GM18867 (cell line): ENCODE data around the gene SEC23A.
"Not testable (repeated sequence)": the region's sequence is repeated elsewhere in the genome, so short reads cannot be mapped to it uniquely, and the experiment has no call there.

ENCODE experiments used
- ATAC-seq: cut with Tn5 transposase; IDR thresholded peaks from one replicate; pipeline ENCODE4 v1.9.1; 2021; ENCODE audit warnings: mild to moderate bottlenecking, moderate library complexity; ENCODE audit not compliant: unreplicated experiment

Gene SEC23A

DNA sequence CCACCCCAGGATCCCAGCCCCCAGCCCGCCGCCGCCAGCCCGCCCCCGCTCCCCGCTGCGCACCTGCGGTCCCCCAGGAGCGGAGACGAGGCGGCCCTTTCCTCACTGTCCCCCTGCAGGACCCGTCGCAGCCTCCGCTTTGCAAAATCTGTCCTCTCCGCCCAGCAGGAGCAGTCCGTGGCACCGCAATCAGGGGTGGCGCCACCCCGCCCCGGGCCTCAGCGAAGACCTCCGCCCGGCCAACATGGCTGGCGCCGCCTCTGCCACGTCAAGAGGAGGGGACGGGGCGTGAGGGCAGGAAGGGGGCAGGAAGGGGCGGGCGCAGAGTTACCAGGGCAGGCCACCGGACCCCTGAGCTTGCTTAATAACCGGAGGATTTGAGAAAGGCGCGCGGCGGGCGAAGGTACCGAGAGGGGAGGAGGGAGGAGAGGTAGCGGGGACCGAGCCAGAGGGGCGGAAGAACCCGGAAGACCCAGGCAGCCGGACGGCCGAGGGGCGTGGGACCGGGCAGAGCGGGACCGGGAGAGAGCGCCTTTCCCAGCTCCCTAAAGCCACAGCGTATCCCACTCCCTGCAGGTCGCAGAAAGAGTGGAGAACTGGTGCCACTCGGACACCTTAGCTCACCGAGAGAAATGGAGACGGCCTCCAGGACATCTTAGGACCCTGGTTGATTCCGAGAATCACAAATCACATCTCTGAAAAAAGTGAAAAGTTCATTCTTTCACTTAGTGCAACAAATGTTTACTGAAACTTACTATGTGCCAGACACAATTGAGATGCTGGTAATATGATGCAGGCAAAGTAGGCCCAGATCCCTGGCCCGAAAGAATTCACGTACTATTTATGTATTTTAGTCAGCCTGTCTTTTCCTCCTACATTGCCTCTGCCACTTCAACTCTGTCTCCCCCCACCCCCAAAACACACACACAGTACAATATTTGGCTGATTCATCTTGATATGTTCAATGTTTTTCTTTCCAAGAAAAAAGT, at the start of gene SEC23A:
SEC23A (minus strand) TSS at position 267 of the 989 bp plus-strand sequence. CDS start 7,117 bp downstream, outside the sequence.
- peak; percentile 94 for ATAC-seq

DNA sequence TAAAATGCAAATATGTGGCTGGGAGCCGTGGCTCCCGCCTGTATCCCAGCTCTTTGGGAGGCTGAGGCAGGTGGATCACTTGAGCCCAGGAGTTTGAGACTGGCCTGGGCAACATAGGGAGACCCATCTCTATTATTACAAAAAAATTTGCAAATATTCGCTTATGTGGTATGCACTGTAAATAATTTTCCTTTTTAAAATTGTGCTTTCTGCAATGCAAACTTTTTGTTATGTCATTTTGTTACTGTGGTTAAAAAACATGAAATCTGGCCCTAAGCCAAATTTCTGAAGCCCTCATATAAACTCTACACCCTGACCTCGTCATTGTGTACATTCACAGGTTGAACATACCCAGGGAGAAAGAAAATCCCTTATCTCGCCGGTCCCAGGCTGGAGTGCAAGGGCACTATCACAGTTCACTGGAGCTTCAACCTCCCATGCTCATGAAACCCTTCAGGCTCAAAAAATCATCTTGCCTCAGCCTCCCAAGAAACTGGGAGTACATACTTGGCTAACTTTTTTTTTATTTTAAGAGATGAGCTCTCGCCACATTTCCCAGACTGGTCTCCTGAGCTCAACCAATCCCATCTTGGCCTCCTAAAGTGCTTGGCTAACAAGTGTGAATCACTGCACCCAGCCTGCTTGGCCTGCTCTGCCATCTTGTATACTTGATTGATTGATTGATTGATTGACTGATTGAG, 42.4 kb upstream of the SEC23A start:
- ATAC-seq = no peak

DNA sequence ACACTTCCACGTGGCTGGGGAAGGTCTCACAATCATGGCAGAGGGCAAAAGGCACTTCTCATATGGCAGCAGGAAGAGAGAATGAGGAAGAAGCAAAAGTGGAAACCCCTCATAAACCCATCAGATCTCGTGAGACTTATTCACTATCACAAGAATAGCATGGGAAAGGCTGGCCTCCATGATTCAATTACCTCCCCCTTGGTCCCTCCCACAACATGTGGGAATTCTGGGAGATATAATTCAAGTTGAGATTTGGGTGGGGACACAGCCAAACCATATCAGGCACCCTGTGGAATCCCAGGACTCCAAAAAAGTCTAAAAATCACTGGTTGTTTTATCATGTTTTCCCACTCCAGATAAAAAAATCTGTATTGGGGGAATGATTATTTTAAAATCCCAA, 40.2 kb upstream of the SEC23A start:
- not testable (repeated sequence) for ATAC-seq

DNA sequence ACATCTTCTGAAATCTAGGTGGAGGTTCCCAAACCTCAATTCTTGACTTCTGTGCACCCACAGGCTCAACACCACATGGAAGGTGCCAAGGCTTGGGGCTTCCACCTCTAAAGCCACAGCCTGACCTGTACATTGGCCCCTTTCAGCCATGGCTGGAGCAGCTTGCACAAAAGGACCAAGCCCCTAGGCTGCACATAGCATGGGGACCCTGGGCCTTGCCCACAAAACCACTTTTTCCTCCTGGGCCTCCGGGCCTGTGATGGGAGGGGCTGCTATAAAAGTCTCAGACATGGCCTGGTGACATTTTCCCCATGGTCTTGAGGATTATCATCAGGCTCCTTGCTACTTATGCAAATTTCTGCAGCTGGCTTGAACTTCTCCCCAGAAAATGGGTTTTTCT, 38.6 kb upstream of the SEC23A start:
- ATAC-seq = not testable (repeated sequence)

DNA sequence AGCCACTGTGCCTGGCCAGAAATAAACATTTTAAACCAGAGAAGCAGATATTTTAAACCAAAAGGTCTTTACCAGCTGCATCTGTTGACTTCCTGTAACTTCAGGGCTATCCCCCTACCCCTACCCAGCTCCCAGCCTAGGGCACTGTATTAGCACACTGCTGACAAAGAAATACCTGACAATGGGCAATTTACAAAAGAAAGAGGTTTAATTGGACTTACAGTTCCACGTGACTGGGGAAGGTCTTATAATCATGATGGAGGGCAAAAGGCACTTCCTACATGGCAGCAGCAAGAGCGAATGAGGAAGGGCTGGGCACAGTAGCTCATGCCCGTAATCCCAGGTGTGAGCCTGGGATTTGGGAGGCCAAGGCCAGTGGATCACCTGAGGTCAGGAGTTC, 37.1 kb upstream of the SEC23A start:
- no peak for ATAC-seq

DNA sequence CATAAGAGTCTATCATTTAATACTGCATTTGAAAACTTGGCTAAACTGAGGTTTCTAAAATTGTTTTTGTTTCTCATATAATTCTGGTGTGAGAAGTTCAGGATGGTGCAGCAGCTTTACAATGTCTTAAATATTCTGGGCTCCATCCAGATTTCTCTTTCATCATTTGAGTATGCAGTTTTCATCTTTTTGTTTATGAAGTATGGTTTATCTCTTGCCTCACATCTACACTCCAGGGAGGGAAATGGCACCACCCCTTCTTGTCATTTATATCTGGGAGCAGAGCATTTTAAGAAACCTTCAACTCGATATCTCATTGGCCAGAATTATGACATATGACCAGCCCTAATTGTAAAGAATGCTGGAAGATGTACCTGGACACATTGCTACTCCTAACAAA, 35.4 kb upstream of the SEC23A start:
- no peak for ATAC-seq

DNA sequence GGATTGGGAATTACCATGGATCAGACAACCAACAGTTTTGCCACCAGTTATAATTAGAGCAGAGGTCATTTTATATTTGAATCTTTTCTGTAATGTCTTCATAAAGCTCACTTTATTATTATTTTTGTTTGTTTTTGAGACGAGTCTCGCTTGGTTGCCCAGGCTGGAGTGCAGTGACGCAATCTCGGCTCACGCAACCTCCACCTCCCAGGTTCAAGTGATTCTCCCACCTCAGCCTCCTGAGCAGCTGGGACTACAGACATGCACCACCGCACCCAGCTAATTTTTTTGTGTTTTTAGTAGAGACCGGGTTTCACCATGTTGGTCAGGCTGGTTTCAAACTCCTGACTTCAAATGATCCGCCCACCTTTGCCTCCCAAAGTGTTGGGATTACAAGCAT, 34.8 kb upstream of the SEC23A start:
- ATAC-seq = not testable (repeated sequence)

DNA sequence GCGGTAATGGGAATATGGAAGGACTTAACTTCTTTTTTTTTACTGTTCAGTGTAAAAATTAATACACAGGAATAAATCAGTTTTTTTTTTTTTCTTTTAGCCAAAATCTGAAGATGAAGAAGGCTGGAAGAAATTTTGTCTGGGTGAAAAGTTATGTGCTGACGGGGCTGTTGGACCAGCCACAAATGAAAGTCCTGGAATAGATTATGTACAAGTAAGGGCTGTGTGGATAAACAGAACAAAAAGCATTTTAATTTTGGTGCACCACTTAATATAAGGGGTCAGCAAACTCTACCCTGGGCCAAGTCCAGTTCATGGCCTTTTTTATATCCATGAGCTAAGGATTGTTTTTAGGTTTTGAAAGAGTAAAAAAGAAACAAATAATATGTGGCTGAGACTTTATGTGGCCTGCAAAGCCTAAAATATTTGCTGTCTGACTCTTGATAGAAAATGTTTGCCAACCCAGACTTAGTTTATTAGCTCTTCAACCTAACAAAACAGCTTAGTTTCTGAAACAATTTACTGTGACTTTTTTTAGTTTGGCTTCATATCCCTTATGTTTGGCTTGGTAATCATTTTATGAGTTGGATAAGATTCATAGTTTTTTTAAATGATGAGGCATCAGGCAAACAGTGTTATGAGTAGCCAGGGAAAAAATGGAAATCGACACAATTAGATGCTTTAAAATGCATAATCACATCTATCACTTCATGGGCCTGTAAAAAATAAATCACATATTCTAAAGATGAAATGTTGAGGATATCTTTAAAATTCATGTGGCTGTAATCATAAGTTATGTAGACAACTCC, 19.5 kb upstream of the SEC23A start:
- ATAC-seq = no peak

DNA sequence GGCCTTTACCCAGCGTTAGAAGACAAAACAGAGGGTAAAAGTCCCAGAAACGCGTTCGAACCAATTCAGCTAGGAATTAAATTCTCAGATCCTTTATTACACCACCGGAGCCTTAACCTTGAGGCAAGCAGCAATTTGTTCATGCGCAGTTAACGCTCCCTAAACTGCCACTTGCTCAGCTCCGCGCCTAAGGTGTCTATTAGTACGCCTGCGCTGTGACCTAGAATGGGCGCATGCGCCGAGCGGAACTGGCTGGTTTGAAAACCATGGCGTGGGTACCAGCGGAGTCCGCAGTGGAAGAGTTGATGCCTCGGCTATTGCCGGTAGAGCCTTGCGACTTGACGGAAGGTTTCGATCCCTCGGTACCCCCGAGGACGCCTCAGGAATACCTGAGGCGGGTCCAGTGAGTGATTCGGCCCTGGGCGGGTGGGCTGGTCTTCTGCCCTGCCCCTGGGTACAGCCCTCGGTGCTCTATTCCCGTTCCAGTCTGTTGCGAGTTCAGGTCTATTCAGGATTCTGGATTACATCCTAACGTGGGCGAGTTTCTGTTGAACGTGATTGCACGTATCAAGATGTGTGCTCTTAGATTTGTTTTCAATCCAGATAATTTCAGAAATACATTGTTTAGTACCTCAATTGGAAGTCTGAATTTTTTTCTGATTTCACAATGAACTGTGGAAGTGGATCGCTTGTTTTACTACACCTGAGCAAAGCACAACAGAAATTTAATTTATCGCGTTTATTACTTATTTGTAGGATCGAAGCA, 11.2 kb upstream of the SEC23A start, which contains the start of gene GEMIN2:
GEMIN2 (plus strand) TSS at position 251 of the 766 bp plus-strand sequence; CDS start at position 267, 16 bp downstream.
- ATAC-seq = peak; percentile 86

DNA sequence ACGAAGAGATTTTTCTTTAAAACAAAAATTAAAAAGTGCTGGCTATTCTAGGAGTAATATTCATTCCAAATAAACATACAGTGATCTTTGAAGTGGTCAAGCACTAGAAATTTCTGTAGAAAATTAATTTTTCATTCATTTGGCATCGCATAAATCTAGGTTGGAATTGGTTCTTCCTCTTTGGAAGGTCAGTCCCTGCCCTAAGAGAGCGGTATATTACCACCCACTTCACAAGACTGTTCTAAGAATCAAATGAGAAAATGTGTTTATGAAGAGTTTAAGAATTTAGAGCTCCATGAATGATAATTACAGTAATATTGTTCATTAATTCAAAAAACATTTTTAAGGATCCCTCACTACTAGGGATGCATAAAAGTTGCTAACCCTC, 10.6 kb upstream of the SEC23A start:
- ATAC-seq = no peak

DNA sequence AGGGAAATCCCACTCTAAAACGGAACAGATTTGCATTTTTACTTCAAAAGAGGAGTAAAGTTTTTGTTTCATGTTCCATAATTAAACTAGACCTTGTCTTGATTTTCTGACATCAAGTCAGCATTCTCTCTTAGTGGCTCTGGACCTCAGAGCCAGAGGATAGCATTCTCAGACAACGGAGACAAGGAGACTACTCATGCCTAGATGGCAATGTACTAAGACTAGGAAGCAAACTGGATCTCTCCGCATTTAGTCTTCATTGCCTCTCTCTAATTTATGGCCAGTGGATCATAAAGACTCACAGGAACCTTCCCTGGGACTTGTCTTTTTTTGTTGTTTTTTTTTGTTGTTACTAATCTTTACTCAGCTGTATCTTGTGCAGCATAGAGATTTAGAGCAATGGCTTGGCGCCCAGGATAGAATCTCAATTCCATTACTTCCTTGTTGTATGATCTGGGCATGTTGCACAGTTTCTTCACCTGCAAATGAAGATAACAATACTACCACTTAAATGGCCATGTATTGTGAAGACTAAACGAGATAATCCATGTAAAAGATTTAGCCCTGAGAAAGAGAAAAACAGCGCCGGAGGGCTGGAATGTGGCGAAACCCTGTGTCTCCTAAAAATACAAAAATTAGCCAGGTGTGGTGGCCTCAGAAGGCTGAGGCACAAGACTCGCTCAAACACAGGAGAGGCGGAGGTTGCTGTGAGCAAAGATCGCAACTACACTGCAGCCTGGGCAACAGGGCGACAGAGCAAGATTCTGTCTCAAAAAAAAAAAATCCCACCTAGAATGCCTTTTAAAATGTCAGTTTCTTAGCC, 7.1 kb upstream of the SEC23A start:
- no peak for ATAC-seq

DNA sequence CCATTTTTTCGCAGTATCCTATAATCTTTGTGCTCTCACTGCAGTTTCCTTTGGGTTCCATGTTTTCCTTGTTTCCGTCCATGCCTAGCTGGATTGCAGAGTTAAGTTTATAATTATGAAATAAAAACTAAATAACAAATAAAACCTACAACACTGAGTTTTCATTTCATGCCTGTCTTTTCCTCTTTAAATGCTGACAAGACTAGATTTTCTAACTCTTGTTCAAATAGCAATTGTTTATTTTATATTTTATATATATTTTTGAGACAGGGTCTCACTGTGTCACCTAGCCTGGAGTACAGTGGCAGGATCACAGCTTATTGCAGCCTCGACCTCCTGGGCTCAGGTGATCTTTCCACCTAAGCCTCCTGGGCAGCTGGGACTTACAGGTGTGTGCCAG, 5.8 kb upstream of the SEC23A start:
- ATAC-seq = no peak

DNA sequence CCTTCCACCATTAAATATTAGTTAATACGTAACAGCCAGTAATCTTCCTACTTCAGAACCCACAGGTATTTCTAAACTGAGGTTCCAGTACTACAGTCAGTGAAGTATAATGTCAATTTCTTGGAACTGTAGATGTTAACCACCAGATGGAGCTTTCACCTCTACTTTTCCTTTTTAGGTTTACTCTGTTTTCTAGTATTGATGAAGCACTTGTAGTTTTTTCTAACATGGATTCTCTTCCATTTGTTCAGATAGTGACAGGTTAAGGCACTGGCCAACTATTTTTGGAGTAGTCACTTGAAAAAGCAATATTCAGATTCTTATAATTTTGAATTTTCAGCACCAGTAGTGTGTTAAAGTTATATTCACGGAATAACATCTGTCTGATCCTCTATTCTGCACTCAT, 4.6 kb upstream of the SEC23A start:
- peak; percentile 28 for ATAC-seq

DNA sequence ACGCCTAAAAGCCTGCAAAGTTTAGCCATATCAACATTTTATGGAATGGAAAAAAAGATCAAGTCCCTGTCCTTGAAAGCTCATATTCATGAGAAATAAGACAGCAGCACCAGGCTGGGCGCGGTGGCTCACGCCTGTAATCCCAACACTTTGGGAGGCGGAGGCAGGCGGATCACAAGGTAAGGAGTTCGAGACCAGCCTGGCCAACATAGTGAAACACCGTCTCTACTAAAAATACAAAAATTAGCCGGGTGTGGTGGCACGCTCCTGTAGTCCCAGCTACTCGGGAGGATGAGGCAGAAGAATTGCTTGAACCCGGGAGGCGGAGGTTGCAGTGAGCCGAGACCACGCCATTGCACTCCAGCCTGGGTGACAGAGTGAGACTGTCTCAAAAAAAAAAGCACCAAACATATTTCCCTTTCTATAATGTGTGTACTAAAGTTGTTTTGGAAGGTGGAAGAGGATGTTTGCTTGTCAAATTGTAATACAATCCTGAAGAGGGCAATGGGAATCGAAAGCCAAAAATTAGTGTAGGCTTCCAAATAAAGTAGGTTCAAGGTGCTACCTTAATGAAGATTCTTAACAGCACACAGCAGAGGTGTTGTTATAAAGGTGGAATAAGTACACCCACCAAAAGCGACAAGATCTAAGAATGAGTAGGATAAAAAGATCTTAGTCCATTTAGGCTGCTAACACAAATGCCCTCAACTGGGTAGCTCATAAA, 1.2 kb upstream of the SEC23A start:
- not testable (repeated sequence) for ATAC-seq

DNA sequence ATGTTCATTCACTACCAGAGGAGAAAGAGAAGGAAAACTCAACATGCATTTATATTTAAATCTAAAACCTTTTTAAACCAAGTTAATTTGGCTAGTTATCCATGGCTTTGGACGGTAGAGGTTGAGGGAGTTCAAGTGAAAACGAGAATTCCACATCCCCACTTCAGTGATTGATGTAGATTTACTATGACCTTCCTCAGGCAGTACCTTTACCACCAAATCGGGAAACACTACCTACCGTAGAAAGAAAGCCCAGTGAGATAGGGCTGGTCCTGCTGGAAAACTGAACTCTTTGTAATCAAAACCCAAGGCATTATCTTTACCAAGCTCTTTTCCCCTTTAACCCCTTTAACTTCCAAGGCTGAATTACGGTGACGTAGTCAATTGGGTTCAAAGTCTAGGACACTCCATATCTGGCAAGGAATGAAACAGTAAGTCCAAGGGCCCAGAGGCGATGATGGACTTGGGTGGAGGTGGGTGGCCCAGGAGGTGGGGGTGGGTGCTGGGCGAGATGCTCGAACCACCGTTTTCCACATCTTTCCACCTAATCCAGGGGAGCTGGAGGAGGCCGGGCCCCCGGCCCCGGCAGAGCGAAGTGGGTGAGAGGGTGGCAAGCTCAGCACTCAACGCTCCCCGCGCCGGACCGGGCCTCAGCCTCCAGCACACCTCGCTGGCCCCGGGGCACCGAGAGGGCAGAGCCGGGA, 618 bp downstream of the SEC23A start:
- ATAC-seq = peak; percentile 8

DNA sequence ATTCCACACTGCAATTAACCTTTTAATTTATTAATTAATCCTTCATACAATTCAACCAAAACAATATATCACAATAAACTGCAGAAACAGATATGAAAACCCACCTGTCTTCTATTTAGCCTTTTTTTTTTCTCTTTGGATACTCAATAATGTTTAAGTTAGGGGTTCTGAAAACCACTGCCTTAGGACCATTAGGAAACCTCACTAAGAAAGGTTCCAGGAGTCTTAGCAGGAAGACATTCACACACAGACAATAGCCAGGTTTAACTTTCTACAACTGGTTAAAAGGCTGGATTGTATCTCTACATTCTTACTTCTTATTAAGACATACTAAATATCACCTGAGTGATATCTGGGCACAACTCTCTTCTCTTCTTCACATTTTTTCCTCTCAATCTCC, 3.3 kb downstream of the SEC23A start:
- no peak for ATAC-seq

DNA sequence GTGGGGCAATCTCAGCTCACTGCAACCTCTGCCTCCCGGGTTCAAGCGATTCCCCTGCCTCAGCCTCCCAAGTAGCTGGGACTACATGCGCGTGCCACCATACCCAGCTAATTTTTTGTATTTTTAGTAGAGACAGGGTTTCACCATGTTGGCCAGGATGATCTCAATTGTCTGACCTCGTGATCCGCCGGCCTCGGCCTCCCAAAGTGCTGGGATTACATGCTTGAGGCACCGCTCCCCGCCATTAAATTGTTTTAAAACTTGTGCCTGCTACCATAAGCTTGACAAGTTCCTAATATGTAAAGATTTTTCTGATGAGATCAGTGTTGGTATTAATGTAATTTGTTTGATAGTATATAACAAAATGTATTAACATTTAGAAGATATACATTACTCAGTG, 3.8 kb downstream of the SEC23A start:
- not testable (repeated sequence) for ATAC-seq

DNA sequence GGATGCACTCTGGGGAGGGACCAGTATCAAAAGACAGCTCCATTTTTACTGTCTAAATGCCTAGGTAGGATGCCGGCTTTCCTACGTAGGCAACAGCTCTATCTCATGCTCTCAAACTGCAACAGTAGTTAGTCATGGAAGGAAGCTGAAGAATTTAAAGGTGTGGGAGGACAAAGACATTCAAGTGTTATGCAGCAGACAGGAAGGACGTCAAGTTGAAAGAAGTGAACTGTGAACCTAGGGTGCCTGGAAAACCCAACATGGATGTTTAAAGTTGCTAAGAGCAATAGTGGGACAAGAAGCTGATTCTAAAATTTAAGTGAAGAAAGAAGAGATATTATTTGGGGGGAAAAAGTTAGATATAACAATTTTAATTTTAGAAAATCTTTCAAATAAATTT, 5.9 kb downstream of the SEC23A start:
- ATAC-seq = no peak
